Cardiac fibroblast (primary cell): Measurements from ENCODE around the gene WWC2.

Source experiments
- DNase-seq, 2 donors: peaks; one replicate each; pipeline versions ENCODE4 v3.0.0 to v3.0.0-alpha.2; 2010; ENCODE audit warnings: low read depth in 2 of 2
- H3K4me3 ChIP-seq, 2 donors: replicated peaks in 1 of 2; 1 replicate in 1 of 2; 2 replicates in 1 of 2; pipeline ENCODE4 v1.5.1; 2011; ENCODE audit warnings: low read depth in 2 of 2, low read length in 2 of 2, mild to moderate bottlenecking in 2 of 2, moderate library complexity in 1 of 2
- TF ChIP-seq, protein P1 (sequence below): IDR thresholded peaks from one replicate; pipeline ENCODE4 v1.5.1; 2011; ENCODE audit warnings: low read depth, mild to moderate bottlenecking, low read length, inconsistent platforms

WWC2 gene

DNA sequence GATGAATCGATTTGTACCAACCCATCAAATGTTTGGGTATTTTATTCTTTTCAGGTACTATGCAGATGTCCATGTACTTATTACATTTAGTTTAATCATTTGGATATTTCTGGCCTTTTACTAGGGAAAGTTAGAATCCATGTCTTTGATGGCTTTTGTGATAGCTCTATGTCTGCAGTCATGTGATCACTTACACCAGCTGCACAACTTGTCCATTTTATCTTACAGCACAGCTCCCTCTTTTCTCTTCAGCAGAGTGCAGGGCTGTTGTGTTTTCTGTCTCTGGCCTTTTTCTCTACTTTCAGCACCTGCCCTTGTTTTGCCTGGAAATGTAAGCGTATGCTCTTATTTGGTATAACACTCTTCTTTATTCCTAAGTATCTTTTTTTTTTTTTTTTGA is 30.6 kb downstream of the WWC2 start:
- DNase-seq = no peak
- no peak overlapping the region for H3K4me3 ChIP-seq
- TF ChIP-seq, protein P1, sequence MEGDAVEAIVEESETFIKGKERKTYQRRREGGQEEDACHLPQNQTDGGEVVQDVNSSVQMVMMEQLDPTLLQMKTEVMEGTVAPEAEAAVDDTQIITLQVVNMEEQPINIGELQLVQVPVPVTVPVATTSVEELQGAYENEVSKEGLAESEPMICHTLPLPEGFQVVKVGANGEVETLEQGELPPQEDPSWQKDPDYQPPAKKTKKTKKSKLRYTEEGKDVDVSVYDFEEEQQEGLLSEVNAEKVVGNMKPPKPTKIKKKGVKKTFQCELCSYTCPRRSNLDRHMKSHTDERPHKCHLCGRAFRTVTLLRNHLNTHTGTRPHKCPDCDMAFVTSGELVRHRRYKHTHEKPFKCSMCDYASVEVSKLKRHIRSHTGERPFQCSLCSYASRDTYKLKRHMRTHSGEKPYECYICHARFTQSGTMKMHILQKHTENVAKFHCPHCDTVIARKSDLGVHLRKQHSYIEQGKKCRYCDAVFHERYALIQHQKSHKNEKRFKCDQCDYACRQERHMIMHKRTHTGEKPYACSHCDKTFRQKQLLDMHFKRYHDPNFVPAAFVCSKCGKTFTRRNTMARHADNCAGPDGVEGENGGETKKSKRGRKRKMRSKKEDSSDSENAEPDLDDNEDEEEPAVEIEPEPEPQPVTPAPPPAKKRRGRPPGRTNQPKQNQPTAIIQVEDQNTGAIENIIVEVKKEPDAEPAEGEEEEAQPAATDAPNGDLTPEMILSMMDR = no peak

DNA sequence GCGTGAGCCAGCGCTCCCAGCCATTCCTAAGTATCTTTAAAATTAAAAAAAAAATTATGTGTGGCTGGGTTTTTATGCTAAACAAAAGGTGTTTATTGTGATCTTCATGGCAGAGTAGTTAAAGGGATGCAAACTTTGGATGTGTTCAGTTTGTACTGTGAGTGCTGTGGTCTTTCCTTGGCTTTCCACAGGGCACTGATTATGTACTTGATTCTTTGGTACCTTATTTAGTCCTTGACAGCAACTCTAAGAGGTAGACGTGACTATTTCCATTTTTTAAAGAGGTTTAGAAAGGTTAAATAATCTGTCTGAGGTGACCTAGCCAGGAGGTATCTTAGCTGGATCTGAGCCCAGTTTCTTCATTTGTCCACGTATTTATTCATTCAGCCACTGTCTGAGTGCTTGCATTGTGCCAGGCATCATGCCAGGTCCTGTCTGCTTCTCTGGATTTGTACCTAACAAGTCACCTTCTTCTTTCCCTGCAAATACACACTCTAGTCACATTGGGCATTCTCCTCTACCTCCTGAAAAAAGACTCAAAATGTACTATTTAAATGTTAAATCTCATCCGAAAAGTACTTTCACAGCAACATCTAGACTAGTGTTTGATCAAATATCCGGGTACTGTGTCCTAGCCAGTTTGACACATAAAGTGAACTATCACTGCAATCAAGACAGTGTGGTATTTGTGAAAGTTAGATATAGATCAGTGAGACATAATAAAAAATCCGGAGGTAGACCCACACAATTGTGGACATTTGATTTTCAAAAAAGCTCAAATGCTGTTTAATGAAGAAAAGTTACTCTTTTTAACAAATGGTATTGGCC is 31.5 kb downstream of the WWC2 start:
- H3K4me3 ChIP-seq = no peak overlapping the region
- TF ChIP-seq, protein P1 = no peak

DNA sequence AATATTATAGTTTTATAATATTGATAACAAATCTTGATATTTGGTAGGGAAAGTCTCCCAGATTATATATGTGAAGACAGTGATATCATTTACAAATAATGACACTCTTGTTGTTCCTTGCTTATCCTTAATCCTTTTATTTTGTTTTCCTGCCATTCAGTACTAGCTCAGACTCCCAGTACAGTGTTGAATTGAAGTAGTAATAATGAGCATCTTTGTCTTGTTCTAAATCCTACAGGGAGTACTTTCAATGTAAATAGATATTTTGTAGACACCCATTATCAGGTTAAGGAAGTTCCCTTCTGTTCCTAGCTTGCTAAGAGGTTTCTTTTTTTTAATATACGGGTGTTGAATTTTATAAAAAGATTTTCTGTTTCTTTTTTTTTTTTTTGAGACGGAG is 33.0 kb downstream of the WWC2 start:
- no peak overlapping the region for H3K4me3 ChIP-seq
- no peak for DNase-seq
- TF ChIP-seq, protein P1 = no peak

More for the DNA sequence above, 31.5 kb downstream of the WWC2 start:
- peak; percentile 51 to 65 for DNase-seq

DNA sequence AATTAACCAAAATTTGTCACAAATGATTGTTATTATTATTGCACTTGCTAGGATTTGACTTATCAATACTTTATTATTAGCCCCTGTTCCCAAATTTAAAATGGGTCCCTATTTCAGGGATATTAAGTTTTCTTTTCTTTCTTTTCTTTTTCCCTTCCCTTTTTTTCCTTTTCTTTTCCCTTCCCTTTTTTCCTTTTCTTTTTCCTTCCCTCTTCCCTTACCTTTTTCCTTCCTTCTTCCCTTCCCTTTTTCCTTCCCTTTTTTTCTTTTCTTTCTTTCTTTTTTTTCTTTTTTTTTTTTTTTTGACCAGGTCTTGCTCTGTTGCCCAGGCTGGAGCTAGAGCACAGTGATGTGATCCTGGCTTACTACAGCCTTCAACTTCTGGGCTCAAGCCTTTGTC is 33.8 kb downstream of the WWC2 start:
- no peak for DNase-seq
- H3K4me3 ChIP-seq = no peak overlapping the region
- TF ChIP-seq, protein P1 = no peak

DNA sequence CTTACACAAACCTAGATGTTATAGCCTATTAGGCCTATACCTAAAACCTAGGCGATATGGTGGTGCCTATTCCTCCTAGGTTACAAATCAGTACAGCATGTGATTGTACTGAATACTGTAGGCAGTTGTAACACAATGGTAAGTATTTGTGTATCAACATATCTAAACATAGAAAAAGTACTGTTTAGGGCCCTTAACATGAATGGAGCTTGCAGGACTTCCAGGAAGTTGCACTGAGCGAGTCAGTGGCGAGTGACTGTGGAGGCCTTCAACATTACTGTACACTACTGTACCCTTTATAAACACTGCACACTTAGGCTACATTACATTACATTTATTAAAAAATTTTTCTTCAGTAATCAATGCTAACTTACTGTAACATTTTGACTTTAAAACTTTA is 37.8 kb downstream of the WWC2 start:
- TF ChIP-seq, protein P1 = no peak
- no peak overlapping the region for H3K4me3 ChIP-seq
- peak in 1 of 2 donors; percentile 47 for DNase-seq

DNA sequence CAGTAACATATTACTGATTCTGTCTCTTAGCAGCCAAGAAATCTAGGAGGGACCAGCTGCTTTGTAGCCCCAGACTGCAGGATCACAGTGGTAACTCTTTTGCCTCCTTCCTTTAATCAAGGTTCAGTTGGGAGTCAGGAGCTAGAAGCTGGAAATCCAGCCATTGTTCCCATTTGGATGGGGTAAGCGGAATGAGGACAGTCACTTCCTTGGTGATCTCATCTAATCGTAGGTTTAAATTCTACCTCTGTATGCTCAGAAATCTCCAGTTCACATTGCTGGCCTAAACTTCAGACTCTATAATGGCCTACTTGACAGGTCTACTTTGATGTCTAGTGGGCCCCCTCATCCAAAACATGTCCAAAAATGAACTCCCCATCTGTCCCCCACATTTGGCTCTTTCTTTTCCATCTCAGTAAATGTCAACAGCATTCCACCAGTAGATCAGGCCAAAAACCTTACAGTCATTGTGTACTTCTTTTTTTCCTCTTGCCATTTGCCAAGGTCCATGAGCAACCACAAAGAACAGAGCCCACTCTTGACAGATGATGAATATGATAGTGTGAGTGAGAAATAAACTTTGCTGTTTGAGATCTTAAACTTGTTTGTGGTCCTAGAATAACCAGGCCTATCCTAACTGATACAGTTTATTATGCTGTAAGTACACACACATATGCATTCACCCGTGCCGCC is 40.1 kb downstream of the WWC2 start:
- peak in 1 of 2 donors; percentile 62 for DNase-seq
- H3K4me3 ChIP-seq = no peak overlapping the region
- TF ChIP-seq, protein P1 = no peak
